CD14-positive monocyte (primary cell): Measurements from ENCODE around the gene CCN6. TPM values are rescaled to one million over a fixed set of nuclear protein-coding genes. Genes with fewer than 3 reads are reported as not detected.

Experiments
- DNase-seq, 3 donors: peaks; one replicate each; pipeline ENCODE4 v3.0.0-alpha.2; 2011 to 2022
- H2AFZ ChIP-seq: 2 replicates; pipeline ENCODE4 v1.6.0; 2012; ENCODE audit warnings: mild to moderate bottlenecking, low read depth, low read length, inconsistent platforms; ENCODE audit not compliant: insufficient read depth, poor library complexity, severe bottlenecking
- H3K27ac ChIP-seq, 2 donors: 1 replicate in 1 of 2; 2 replicates in 1 of 2; pipeline ENCODE4 v1.5.1; 2012 to 2013; ENCODE audit warnings: low read length in 2 of 2, control low read depth in 1 of 2, inconsistent platforms in 1 of 2, low read depth in 1 of 2, mild to moderate bottlenecking in 1 of 2
- H3K27me3 ChIP-seq, 2 donors: one replicate each; pipeline versions ENCODE4 v1.6.0 to v1.6.1; 2011 to 2013; ENCODE audit warnings: low read length in 2 of 2; ENCODE audit not compliant: control insufficient read depth in 2 of 2, insufficient read depth in 2 of 2
- H3K36me3 ChIP-seq, 2 donors: replicated peaks in 1 of 2; 1 replicate in 1 of 2; 2 replicates in 1 of 2; pipeline versions ENCODE4 v1.5.1 to v1.6.1; 2012 to 2013; ENCODE audit warnings: low read length in 2 of 2, control low read depth in 1 of 2, inconsistent platforms in 1 of 2, mild to moderate bottlenecking in 1 of 2; ENCODE audit not compliant: insufficient read depth in 2 of 2, control insufficient read depth in 1 of 2
- H3K4me1 ChIP-seq, 2 donors: 1 replicate in 1 of 2; 2 replicates in 1 of 2; pipeline versions ENCODE4 v1.5.1 to v1.6.1; 2012 to 2013; ENCODE audit warnings: low read length in 2 of 2, control low read depth in 1 of 2, inconsistent platforms in 1 of 2, mild to moderate bottlenecking in 1 of 2, moderate library complexity in 1 of 2; ENCODE audit not compliant: insufficient read depth in 2 of 2, control insufficient read depth in 1 of 2
- H3K4me2 ChIP-seq: replicated peaks from 2 replicates; pipeline ENCODE3; 2012; ENCODE audit warnings: low read length, moderate library complexity, mild to moderate bottlenecking; ENCODE audit not compliant: poor library complexity, severe bottlenecking; ENCODE audit errors: extremely low read depth
- H3K4me3 ChIP-seq, 3 experiments: fragments of 200-600 bp in 1 of 3; sonication (generic) in 1 of 3; replicated peaks in 1 of 3; 1 replicate in 2 of 3; 2 replicates in 1 of 3; pipeline ENCODE4 v1.5.1; 2011 to 2013; ENCODE audit warnings: low read length in 3 of 3, mild to moderate bottlenecking in 3 of 3, control low read depth in 2 of 3, low read depth in 2 of 3, inconsistent platforms in 1 of 3, moderate library complexity in 1 of 3
- H3K79me2 ChIP-seq: 2 replicates; pipeline ENCODE4 v1.6.0; 2012; ENCODE audit warnings: mild to moderate bottlenecking, control low read depth, inconsistent platforms, low read length, moderate library complexity; ENCODE audit not compliant: insufficient read depth
- H3K9ac ChIP-seq: 2 replicates; pipeline ENCODE4 v1.6.0; 2017; ENCODE audit warnings: low read length, mild to moderate bottlenecking; ENCODE audit not compliant: insufficient read depth, poor library complexity, severe bottlenecking
- H3K9me3 ChIP-seq, 2 donors: replicated peaks in 1 of 2; 1 replicate in 1 of 2; 2 replicates in 1 of 2; pipeline versions ENCODE4 v1.5.1 to v1.6.1; 2012 to 2013; ENCODE audit warnings: low read length in 2 of 2, control low read depth in 1 of 2; ENCODE audit not compliant: control insufficient read depth in 1 of 2, insufficient read depth in 1 of 2
- H4K20me1 ChIP-seq: 2 replicates; pipeline ENCODE4 v1.6.0; 2012; ENCODE audit warnings: mild to moderate bottlenecking, low read length, control low read depth, moderate library complexity; ENCODE audit not compliant: insufficient read depth
- H3K27ac Mint-ChIP-seq, 7 donors: one replicate each; pipeline ENCODE4 v1.8.0; 2020; ENCODE audit warnings: mild to moderate bottlenecking in 7 of 7, mixed read lengths in 7 of 7, moderate library complexity in 6 of 7, inconsistent platforms in 2 of 7
- H3K27me3 Mint-ChIP-seq, 3 donors: one replicate each; pipeline ENCODE4 v1.8.0; 2021 to 2022; ENCODE audit warnings: low read depth in 3 of 3, mild to moderate bottlenecking in 3 of 3, mixed read lengths in 3 of 3, moderate library complexity in 3 of 3, inconsistent platforms in 1 of 3
- H3K36me3 Mint-ChIP-seq, 2 donors: one replicate each; pipeline ENCODE4 v1.8.0; 2020; ENCODE audit warnings: mixed read lengths in 2 of 2, inconsistent platforms in 1 of 2, mild to moderate bottlenecking in 1 of 2
- H3K4me1 Mint-ChIP-seq: one replicate; pipeline ENCODE4 v1.8.0; 2020; ENCODE audit warnings: mild to moderate bottlenecking, mixed read lengths
- H3K4me3 Mint-ChIP-seq, 2 donors: one replicate each; pipeline ENCODE4 v1.8.0; 2020; ENCODE audit warnings: mild to moderate bottlenecking in 2 of 2, mixed read lengths in 2 of 2, moderate library complexity in 1 of 2
- H3K9me3 Mint-ChIP-seq, 7 donors: one replicate each; pipeline ENCODE4 v1.8.0; 2020 to 2022; ENCODE audit warnings: mixed read lengths in 7 of 7, mild to moderate bottlenecking in 6 of 7, moderate library complexity in 6 of 7, inconsistent platforms in 2 of 7
- CTCF ChIP-seq: fragments of 200-600 bp; IDR thresholded peaks from one replicate; pipeline ENCODE4 v1.8.0; 2022; ENCODE audit warnings: antibody characterized with exemption, mild to moderate bottlenecking
- WGBS: methylation state at CpG from one replicate; pipeline ENCODE4 v1.1.5; 2013; ENCODE audit warnings: missing lambda C conversion rate; ENCODE audit not compliant: insufficient coverage; 5-methylcytosine and 5-hydroxymethylcytosine counted together
- intact Hi-C, 2 donors: fragments of 100-400 bp; cut with micrococcal nuclease; formaldehyde crosslinking; loops; one replicate each; pipeline versions ENCODE4 v1.15.0 to v1.15.1; 2023
- polyA plus RNA-seq, 3 donors: library from polyadenylated mRNA; depleted of rRNA in 1 of 3; unstranded in 2 of 3; stranded (reverse) in 1 of 3; fragments of 300-500 nt in 2 of 3; fragments of >200 nt in 1 of 3; fragmentation: Illumina TruSeq in 2 of 3; gene quantifications; 1 replicate in 2 of 3; 2 replicates in 1 of 3; pipeline ENCODE4 v1.2.3, GENCODE V29; 2012 to 2021

The CCN6 gene
- polyA plus RNA-seq, 3 donors: not detected

DNA sequence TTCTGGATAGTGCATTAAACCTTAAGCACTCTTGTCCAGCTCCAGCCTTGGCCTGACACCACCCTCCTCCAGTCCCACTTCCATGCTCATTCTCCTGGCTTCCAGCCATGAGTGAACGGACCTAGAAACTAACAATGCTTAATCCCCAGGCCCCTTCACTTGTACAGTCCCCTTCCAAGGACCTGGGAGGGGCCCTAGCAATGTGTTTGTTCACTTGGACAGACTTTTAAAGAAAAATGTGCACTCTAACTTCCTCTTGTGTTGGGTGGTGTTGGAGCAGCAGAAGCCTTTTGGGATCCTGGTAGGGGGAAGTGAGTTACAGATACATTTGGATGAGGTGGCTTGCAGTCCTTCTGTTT lies 48.9 kb upstream of the CCN6 start:
- no peak overlapping the region for H3K4me3 Mint-ChIP-seq
- H3K9me3 Mint-ChIP-seq: no peaks in the 10 kb centered on the region
- peak; percentile 32 to 46 (median 45) for DNase-seq
- Histone ChIP-seq H2AFZ (no peak overlapping the region), H3K4me2 (no peak overlapping the region), H3K9me3 (no peaks in the 10 kb centered on the region), H3K27ac (peak overlapping the region in 1 of 2 donors; percentile 12), H3K9ac (no peak overlapping the region), H3K4me1 (peaks cover 24 to 28% of the 10 kb centered on the region in 2 donors), H3K79me2 (no peaks in the 10 kb centered on the region), H3K27me3 (no peaks in the 10 kb centered on the region), H3K4me3 (no peak overlapping the region), H4K20me1 (no peaks in the 10 kb centered on the region), H3K36me3 (no peaks in the 10 kb centered on the region)
- no peaks in the 10 kb centered on the region for H3K36me3 Mint-ChIP-seq
- intact Hi-C loops: no loop called here
- TF ChIP-seq CTCF: no peak
- H3K27ac Mint-ChIP-seq: peak overlapping the region in 4 of 7 donors; percentile 8 to 67 (median 40)
- H3K4me1 Mint-ChIP-seq: peaks cover 26% of the 10 kb centered on the region
- 100% methylated on average over 1 of the region's 1 CpG for WGBS
- peaks cover 0 to 5% (median 0%) of the 10 kb centered on the region in 3 donors for H3K27me3 Mint-ChIP-seq

DNA sequence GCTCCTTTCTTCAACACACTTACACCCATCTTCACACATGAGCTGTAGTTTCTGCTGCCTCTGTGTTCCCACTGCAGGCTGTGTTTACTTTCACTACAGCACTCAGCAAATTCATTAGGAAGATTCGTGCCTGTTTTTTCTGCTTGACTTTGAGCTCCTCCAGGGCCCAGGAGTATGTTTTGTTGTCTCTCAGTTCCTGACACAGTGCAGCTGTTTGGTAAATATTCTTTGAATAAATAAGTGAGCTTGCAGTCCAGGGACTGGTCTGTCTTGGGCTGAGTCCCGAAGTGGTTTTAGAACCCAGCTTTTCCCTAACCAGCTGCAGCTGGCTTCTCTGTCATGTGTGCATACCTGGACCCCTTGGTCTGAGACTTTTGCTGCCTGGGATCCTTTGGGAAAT lies 46.6 kb upstream of the CCN6 start:
- Histone ChIP-seq H3K4me2 (peak overlapping the region; percentile 29), H2AFZ (no peak overlapping the region), H3K4me1 (peaks cover 24 to 28% of the 10 kb centered on the region in 2 donors), H3K4me3 (peak overlapping the region in 1 of 3 experiments; percentile 40), H3K27me3 (no peaks in the 10 kb centered on the region), H3K9me3 (no peaks in the 10 kb centered on the region), H3K79me2 (no peaks in the 10 kb centered on the region), H4K20me1 (no peaks in the 10 kb centered on the region), H3K27ac (peak overlapping the region; percentile 0 to 78), H3K9ac (no peak overlapping the region), H3K36me3 (no peaks in the 10 kb centered on the region)
- TF ChIP-seq CTCF: no peak
- Mint-ChIP-seq H3K4me1 (peaks cover 27% of the 10 kb centered on the region), H3K9me3 (no peaks in the 10 kb centered on the region), H3K27ac (peak overlapping the region; percentile 86 to 92 (median 89)), H3K4me3 (no peak overlapping the region), H3K36me3 (no peaks in the 10 kb centered on the region), H3K27me3 (peaks cover 0 to 5% (median 0%) of the 10 kb centered on the region in 3 donors)
- 83% methylated on average over 1 of the region's 2 CpGs for WGBS
- intact Hi-C loops: no loop called here
- no peak for DNase-seq
